ENCODE data around the gene SH3BGRL3.

SH3BGRL3 gene

DNA sequence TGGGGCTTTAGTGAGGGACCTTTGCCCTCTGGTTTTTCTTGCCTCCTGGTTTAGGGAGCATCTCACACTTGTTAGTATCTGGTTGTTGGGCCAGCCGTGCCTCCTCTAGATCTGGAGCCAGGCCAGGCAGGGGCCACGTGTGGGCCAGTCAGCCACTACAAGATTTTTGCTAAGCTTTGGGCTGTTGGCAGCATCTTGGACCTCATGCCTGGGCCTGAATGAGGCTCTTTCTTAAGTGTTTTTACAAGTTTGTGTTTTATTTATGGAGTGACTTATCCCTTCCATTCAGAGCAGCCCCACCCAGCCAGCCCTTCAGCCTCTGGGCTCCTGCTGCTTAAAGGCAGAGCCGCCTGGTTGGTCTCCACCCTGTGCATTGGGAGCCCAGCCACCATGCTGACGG, 1.6 kb upstream of the SH3BGRL3 start:
- no peak for DNase-seq

GRCh38 chr1:26278724-26279455, 996 bp upstream of the SH3BGRL3 start:
- no peak for DNase-seq

DNA sequence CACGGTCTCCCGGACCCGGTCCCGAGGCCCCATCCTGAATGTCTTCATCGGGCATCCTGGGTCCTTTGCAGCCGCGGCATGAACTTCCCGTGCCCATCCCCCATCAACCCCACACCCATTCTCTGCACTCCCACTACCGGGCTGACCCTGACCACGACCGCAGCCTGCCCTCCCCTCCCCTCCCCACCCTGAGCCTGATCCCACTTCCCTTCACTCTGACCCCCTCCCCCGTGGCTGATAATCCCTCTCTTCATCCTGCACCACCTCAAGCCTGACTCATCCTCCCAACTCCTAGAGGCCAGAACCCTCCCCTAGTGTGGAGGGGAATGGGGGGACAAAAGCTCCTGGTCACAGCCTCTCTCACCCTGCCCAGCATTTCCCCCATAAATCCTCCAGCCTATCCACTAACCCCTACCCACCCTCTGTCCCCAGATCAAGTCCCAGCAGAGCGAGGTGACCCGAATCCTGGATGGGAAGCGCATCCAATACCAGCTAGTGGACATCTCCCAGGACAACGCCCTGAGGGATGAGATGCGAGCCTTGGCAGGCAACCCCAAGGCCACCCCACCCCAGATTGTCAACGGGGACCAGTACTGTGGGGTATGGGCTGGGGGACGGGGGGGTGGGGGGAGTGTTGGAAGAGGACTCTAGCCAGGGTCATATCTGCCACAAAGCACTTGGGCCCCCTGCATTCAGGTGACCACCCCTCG, 602 bp downstream of the SH3BGRL3 start:
- no peak for DNase-seq

DNA sequence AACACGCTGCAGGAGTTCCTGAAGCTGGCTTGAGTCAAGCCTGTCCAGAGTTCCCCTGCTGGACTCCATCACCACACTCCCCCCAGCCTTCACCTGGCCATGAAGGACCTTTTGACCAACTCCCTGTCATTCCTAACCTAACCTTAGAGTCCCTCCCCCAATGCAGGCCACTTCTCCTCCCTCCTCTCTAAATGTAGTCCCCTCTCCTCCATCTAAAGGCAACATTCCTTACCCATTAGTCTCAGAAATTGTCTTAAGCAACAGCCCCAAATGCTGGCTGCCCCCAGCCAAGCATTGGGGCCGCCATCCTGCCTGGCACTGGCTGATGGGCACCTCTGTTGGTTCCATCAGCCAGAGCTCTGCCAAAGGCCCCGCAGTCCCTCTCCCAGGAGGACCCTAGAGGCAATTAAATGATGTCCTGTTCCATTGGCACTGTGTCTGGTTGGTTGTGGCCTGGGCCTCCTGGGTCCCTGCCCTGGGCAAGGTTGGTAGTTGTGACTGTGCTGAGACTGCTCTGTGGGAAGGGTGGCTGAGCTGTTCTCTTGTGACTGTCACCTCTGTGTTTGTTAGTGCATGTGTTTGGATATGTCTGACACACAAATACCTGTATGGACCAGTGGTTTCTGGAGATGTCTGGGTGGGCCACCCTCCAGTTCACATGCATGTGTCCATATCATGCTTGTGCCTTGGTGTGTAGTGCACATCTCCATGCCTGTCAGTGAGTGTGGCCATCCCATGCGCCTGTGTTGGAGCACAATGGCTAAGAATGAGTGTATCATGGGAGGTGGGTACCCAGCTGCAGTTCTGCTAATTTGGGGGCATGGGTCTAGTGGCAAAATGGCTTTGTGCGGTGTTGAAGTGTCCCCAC, 1.4 kb downstream of the SH3BGRL3 start:
- DNase-seq: no peak

GRCh38 chr1:26281971-26282370, 2.1 kb downstream of the SH3BGRL3 start:
- DNase-seq: no peak

- no peak for DNase-seq
Observed at GRCh38 chr1:26282401-26282918, 2.6 kb downstream of the SH3BGRL3 start.

DNA sequence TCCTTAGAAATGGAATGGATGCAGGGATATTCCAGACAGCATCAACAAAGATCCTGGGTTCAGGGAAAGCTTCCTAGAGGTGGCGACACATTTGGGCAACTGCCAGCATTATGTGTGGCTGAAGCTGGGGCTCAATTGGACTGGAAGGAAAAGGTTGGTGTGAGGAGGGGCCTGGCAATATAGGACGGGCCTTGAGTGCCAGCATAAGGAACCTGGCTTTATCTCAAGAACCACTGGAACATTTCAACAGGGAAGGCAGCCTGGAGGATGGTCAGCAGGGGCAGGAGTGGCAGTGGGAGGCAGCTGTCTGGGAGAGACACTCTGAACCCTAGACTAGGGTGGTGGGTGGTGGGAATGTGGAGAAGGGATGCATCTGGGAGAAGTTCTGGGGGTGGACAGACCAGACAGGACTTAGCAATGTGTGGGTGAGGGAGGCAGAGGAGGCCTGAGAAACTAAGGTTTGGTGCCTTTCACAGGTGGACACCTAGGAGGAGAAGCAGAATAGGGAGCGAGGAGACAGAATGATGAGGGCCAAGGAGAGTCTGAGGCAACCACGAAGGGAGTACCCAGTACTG, 3.5 kb downstream of the SH3BGRL3 start:
- DNase-seq: no peak

- DNase-seq: no peak
Observed at GRCh38 chr1:26283871-26284596, 4.1 kb downstream of the SH3BGRL3 start.

DNA sequence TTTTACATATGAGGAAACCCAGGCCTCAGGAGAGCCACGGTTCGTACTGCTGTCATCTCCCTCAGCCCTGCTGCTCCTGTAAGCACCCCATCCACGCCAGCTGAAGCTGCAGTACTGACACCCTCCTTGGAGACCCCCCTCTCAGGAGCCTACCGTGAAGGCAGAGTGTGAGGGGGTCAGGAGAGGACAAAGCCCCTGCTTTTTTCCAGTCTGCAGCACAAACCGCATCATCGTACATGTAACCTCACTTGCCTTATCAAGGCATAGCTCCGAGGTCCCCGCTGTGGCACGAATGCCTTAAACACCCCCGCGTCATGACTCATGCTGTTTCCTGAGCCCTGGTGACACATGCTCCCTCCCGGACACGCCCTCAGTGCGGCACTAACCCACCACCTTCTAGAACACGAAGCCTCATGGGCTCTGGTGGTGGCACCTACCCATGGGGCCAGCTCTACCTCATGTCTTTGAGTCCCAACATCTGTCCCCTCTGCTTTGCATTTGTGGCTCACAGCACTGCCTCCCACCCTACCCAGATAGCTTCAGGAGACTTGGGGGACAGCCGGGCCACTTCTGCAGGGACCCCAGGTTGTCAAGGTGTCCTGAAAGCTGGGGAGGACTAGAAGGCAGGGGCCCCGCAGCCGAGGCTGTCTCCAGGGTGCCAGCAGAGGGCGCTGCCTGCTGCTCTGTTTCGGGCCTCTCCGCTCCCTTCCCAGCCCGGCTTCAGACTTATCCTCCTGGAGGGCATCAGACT, 4.9 kb downstream of the SH3BGRL3 start:
- no peak for DNase-seq

- no peak for DNase-seq
Observed at GRCh38 chr1:26285366-26286063, 5.6 kb downstream of the SH3BGRL3 start.

DNA sequence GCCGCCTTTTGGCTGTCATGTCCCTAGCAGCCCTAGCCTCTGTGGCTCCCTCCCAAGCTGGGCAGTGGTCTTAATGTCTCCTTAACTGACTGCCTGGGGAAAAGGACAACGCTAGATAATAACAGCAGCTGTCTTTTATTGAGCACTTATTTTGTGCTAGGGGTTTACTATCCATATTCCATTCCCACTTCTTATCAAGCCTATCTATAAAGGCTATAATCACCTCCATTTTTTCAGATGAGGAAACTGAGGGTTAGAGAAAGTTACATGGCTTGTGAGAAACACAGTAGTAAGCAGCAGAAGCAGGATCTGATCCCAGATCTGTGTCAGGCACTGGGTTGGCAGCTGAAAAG, 6.2 kb downstream of the SH3BGRL3 start:
- DNase-seq: no peak

DNA sequence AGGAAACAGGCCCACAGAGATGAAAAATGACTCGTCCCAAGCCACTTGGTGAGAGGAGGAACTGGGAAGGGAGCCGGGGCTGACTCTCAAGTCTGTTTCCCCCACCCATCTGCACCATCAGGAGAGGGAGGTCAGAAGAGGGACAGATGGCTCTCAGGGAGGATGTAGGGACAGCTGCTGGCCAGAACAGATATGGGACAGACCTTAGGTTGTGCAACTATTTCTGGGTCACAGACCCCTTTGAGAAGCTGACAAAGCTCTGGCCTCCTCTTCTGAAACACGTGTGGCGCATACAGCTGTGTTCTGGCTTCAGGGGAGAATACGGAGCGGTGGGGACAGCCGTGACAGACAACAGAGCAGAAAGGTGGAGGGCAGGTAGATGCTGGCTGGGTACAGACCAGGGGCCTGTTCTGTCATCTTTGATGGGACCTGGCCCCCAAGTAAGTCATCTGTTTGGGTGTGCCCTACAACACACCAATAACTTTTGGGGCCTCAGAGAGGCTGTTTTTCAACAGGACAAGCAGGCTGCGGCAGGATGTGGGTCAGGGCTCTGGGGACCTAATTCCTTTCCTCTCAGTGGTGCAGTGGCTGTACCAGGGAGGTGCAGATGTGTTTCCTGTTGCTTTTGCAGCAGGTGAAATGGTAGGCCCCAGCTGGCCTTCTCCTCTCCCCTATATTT, 7.3 kb downstream of the SH3BGRL3 start:
- no peak for DNase-seq

DNA sequence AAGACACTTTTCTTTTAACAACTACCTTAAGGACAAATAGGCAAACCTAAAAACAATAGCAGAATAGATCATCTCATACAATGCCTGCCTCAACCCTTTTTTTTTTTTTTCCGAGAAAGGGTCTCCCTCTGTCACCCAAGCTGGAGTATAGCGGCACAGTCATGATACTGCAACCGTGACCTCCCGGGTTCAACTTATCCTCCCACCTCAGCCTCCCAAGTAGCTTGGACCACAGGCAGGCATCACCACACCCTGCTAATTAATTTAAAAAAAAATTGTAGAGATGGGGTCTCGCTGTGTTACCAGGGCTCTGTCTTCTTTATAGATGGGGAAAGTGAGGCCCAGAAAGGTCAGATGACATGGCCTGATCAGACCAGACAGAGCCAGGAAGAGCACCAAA, 7.9 kb downstream of the SH3BGRL3 start:
- no peak for DNase-seq

DNA sequence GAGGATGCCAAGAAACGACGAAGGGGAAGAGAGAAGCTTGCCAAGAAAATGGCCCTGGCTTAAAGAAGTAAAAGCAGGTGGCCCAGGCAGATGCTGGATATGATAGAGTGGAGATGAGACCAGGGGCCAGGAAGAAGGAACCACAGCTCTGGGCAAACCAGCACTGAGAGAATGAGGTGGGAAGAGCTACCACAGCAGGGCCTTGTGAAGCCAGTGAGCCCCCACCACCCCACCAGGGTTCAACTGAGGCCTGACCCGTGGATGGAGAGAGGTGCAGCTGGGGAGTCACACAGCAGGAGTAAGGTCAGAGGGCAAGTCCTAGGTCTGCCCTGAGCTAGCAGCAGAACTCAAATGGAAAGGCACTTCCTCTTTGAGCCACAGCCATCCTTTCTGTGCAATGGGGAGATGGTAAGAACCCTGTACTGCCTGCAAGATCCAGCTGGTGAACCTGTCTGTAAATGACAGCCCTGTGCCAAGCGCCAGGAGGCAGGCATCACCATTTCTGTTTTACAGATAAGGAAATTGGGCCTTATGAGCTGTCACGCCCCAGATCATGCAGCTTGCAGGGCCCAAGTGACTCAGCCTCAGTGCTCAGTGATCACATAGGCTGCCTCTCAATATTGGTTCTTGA, 8.5 kb downstream of the SH3BGRL3 start:
- DNase-seq: no peak

DNA sequence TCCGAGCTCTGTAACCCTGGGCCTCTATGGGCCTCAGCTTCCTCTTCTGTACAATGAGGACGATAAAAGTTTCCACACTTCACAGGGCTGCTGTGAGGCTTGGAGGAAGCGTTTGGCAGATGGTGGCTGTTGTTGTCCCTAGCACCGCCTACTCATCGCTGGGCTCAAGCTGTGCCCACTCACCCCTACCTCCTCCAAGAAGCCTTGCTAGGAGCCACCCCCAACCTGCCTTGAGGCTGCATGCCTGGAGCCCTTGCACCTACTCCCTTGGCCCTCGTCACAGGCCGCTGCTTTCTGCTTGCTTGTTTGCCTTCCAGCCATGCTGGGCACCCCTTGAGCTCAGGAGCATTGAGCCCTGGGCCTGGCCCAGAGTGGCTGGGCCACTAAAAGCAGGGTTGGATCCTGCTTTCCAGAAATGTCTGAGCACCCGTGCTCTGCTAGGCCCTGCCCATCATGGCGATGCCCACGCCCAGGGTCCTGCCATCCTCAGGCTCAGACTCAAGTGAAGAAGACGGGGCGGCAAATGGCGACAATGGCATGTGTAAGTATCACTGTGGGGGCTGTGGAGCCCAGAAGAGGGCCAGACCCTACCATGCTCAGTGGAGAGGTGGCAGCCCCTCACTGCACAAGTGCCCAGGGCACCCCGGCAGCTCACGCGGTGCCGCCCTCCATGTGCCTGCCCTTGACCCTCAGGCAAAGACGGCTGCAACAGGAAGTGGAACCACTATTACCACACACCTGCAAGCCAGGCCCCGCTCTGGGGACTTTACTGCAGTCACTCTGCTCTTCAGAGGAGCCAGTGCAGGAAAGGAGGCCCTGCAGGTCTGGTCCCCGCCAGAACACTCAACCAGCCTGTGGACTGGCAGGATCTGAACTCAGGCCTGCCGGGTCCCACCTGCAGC, 9.5 kb downstream of the SH3BGRL3 start:
- no peak for DNase-seq

- no peak for DNase-seq
Observed at GRCh38 chr1:26290122-26290881, 10.4 kb downstream of the SH3BGRL3 start.

DNA sequence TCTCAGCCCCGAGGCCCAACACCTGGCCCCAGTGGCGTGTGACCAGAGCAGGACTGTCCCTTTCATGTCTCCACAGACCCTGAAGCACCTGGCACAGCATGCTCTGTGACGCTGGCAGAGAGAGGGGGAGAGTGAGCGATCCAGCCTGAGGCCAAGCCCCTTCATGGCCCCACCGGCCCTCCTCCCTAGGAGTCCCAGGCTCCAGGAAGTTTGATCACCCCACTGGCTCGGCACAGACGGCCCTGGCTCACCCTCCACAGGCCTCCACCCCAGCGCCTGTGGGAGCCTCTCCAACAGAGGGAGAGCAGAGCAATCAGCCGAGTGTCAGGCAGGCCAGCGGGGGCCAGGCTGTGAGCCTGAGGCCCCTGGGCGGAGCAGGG, 11.0 kb downstream of the SH3BGRL3 start:
- no peak for DNase-seq

- no peak for DNase-seq
Observed at GRCh38 chr1:26291433-26291832, 11.5 kb downstream of the SH3BGRL3 start.
